PC-9 (cell line): ENCODE data around the gene TBC1D22A.

ENCODE experiments used
- CTCF ChIP-seq: fragments of 200-600 bp; sonication (generic); conservative IDR thresholded peaks from 2 replicates; pipeline ENCODE4 v1.6.1; 2017; ENCODE audit warnings: mixed run types, antibody characterized with exemption, mild to moderate bottlenecking, moderate library complexity
- EZH2 ChIP-seq: fragments of 200-600 bp; sonication (generic); IDR thresholded peaks from 2 replicates; pipeline ENCODE4 v1.8.0; 2017; ENCODE audit warnings: antibody characterized with exemption, low read depth

GRCh38 chr22:46986788-46987187 lies 224.3 kb downstream of the TBC1D22A start:
- TF ChIP-seq CTCF = no peak
- TF ChIP-seq EZH2 = no peak
